H9 (cell line): ENCODE measurements around the gene SH3RF2. TPM values are rescaled to one million over a fixed set of nuclear protein-coding genes. Genes with fewer than 3 reads are reported as not detected.

Source experiments
- DNase-seq: peaks from one replicate; pipeline ENCODE4 v3.0.0-alpha.2; 2017
- H2AFZ ChIP-seq: one replicate; pipeline ENCODE4 v1.6.1; 2013; ENCODE audit warnings: mild to moderate bottlenecking, low read length, control low read depth, moderate library complexity
- H2AK5ac ChIP-seq: 2 replicates; pipeline ENCODE4 v1.6.1; 2013; ENCODE audit warnings: low read length, control low read depth, mixed read lengths; ENCODE audit not compliant: insufficient read length
- H2BK120ac ChIP-seq: one replicate; pipeline ENCODE4 v1.6.1; 2013; ENCODE audit warnings: low read depth, mild to moderate bottlenecking, low read length, control low read depth, inconsistent platforms; ENCODE audit not compliant: poor library complexity, severe bottlenecking
- H2BK12ac ChIP-seq: 2 replicates; pipeline ENCODE4 v1.6.1; 2013; ENCODE audit warnings: low read length, control low read depth, mixed read lengths, low read depth; ENCODE audit not compliant: insufficient read length
- H2BK15ac ChIP-seq: 2 replicates; pipeline ENCODE4 v1.6.1; 2013; ENCODE audit warnings: low read depth, low read length, control low read depth
- H2BK20ac ChIP-seq: one replicate; pipeline ENCODE4 v1.6.1; 2013; ENCODE audit warnings: low read depth, mild to moderate bottlenecking, low read length, control low read depth, inconsistent platforms; ENCODE audit not compliant: poor library complexity, severe bottlenecking
- H2BK5ac ChIP-seq: 2 replicates; pipeline ENCODE4 v1.6.1; 2013; ENCODE audit warnings: low read length, control low read depth, mixed read lengths; ENCODE audit not compliant: insufficient read length
- H3K14ac ChIP-seq: 2 replicates; pipeline ENCODE4 v1.6.1; 2013; ENCODE audit warnings: low read length, control low read depth; ENCODE audit not compliant: insufficient read depth
- H3K18ac ChIP-seq: 2 replicates; pipeline ENCODE4 v1.6.1; 2013; ENCODE audit warnings: low read depth, mild to moderate bottlenecking, mixed read lengths, low read length, control low read depth; ENCODE audit not compliant: insufficient read length
- H3K23ac ChIP-seq: 2 replicates; pipeline ENCODE4 v1.6.1; 2013; ENCODE audit warnings: low read length, control low read depth, mixed read lengths, low read depth; ENCODE audit not compliant: insufficient read length
- H3K23me2 ChIP-seq: 2 replicates; pipeline ENCODE4 v1.6.1; 2013; ENCODE audit warnings: low read depth, mild to moderate bottlenecking, mixed read lengths, low read length, control low read depth; ENCODE audit not compliant: insufficient read length, poor library complexity, severe bottlenecking
- H3K27ac ChIP-seq: 2 replicates; pipeline ENCODE4 v1.5.1; 2013; ENCODE audit warnings: low read length, control low read depth, mixed read lengths, low read depth; ENCODE audit not compliant: insufficient read length
- H3K27me3 ChIP-seq: 2 replicates; pipeline ENCODE4 v1.6.1; 2013; ENCODE audit warnings: low read length, control low read depth, inconsistent platforms; ENCODE audit not compliant: insufficient read depth
- H3K4ac ChIP-seq: 2 replicates; pipeline ENCODE4 v1.6.1; 2013; ENCODE audit warnings: low read depth, mild to moderate bottlenecking, control low read depth, inconsistent platforms, low read length, moderate library complexity
- H3K4me1 ChIP-seq: 2 replicates; pipeline ENCODE4 v1.6.1; 2013; ENCODE audit warnings: low read length, control low read depth, inconsistent platforms; ENCODE audit not compliant: insufficient read depth
- H3K4me2 ChIP-seq: 2 replicates; pipeline ENCODE4 v1.6.1; 2013; ENCODE audit warnings: low read length, control low read depth, mixed read lengths; ENCODE audit not compliant: insufficient read length, insufficient read depth
- H3K56ac ChIP-seq: 2 replicates; pipeline ENCODE4 v1.6.1; 2013; ENCODE audit warnings: low read depth, mild to moderate bottlenecking, mixed read lengths, low read length, control low read depth; ENCODE audit not compliant: insufficient read length
- H3K79me1 ChIP-seq: 2 replicates; pipeline ENCODE4 v1.6.1; 2013; ENCODE audit warnings: low read depth, mild to moderate bottlenecking, moderate library complexity, low read length, control low read depth, inconsistent platforms; ENCODE audit not compliant: insufficient read depth, poor library complexity, severe bottlenecking
- H3K79me2 ChIP-seq: 2 replicates; pipeline ENCODE4 v1.6.1; 2013; ENCODE audit warnings: low read length, control low read depth, inconsistent platforms; ENCODE audit not compliant: insufficient read depth
- H3K9ac ChIP-seq: 2 replicates; pipeline ENCODE4 v1.6.1; 2013; ENCODE audit warnings: low read length, control low read depth, mixed read lengths; ENCODE audit not compliant: insufficient read length; ENCODE audit errors: extremely low read depth
- H3K9me3 ChIP-seq: one replicate; pipeline ENCODE4 v1.6.1; 2013; ENCODE audit warnings: low read depth, low read length, inconsistent platforms; ENCODE audit not compliant: control insufficient read depth
- H3T11ph ChIP-seq: one replicate; pipeline ENCODE4 v1.6.1; 2013; ENCODE audit warnings: mild to moderate bottlenecking, low read length, control low read depth, inconsistent platforms
- H4K20me1 ChIP-seq: one replicate; pipeline ENCODE4 v1.6.1; 2013; ENCODE audit not compliant: control insufficient read depth, insufficient read length, insufficient read depth
- H4K5ac ChIP-seq: 2 replicates; pipeline ENCODE4 v1.6.1; 2013; ENCODE audit warnings: low read depth, mild to moderate bottlenecking, mixed read lengths, low read length, control low read depth; ENCODE audit not compliant: insufficient read length
- H4K8ac ChIP-seq: replicated peaks from 2 replicates; pipeline ENCODE4 v1.6.1; 2013; ENCODE audit warnings: low read length, control low read depth, mixed read lengths, low read depth; ENCODE audit not compliant: insufficient read length
- H4K91ac ChIP-seq: 2 replicates; pipeline ENCODE4 v1.6.1; 2013; ENCODE audit warnings: low read depth, mild to moderate bottlenecking, moderate library complexity, mixed read lengths, low read length, control low read depth; ENCODE audit not compliant: insufficient read length
- H3K27ac Mint-ChIP-seq, 3 experiments: 2 replicates in 2 of 3; 3 replicates in 1 of 3; pipeline ENCODE4 v1.8.0; 2020 to 2021; ENCODE audit warnings: mixed read lengths in 3 of 3, mild to moderate bottlenecking in 1 of 3, moderate library complexity in 1 of 3
- H3K27me3 Mint-ChIP-seq: 2 replicates; pipeline ENCODE4 v1.8.0; 2021; ENCODE audit warnings: low read depth, mild to moderate bottlenecking, moderate library complexity, mixed read lengths
- H3K36me3 Mint-ChIP-seq, 3 experiments: 2 replicates in 2 of 3; 3 replicates in 1 of 3; pipeline ENCODE4 v1.8.0; 2020 to 2021; ENCODE audit warnings: low read depth in 3 of 3, mixed read lengths in 3 of 3; ENCODE audit not compliant: insufficient read depth in 1 of 3
- H3K4me1 Mint-ChIP-seq, 2 experiments: 2 replicates each; pipeline ENCODE4 v1.8.0; 2020; ENCODE audit warnings: mixed read lengths in 2 of 2
- H3K4me3 Mint-ChIP-seq, 2 experiments: 2 replicates in 1 of 2; 3 replicates in 1 of 2; pipeline ENCODE4 v1.8.0; 2020 to 2021; ENCODE audit warnings: mild to moderate bottlenecking in 2 of 2, mixed read lengths in 2 of 2, moderate library complexity in 1 of 2
- H3K9me3 Mint-ChIP-seq, 2 experiments: 2 replicates in 1 of 2; 3 replicates in 1 of 2; pipeline ENCODE4 v1.8.0; 2020; ENCODE audit warnings: mild to moderate bottlenecking in 2 of 2, mixed read lengths in 2 of 2, moderate library complexity in 1 of 2
- CTCF ChIP-seq: fragments of 200-600 bp; sonication (generic); conservative IDR thresholded peaks from 3 replicates; pipeline ENCODE4 v1.8.0; 2021; ENCODE audit warnings: antibody characterized with exemption, mild to moderate bottlenecking
- WGBS: extraction: QIAGEN DNeasy Blood & Tissue Kit; methylation state at CpG from one replicate; pipeline ENCODE4 v1.1.7; 2013; ENCODE audit warnings: missing lambda C conversion rate, low lambda C conversion rate, mixed read lengths; ENCODE audit not compliant: insufficient read length; ENCODE audit errors: extremely low coverage; 5-methylcytosine and 5-hydroxymethylcytosine counted together
- total RNA-seq: library from RNA; stranded (reverse); gene quantifications from 2 replicates; pipeline ENCODE4 v1.2.1, GENCODE V29; 2021

The SH3RF2 gene
- total RNA-seq, 1 experiment from 2014 or later, result 0.66 TPM

GRCh38 chr5:145980259-145980658 lies 43.9 kb downstream of the SH3RF2 start:
- no peak overlapping the region for H4K5ac ChIP-seq
- H2BK15ac ChIP-seq, result no peak overlapping the region
- no peaks in the 10 kb centered on the region for H3K79me1 ChIP-seq
- peaks cover 8% of the 10 kb centered on the region for H3K4me1 ChIP-seq
- no peak for DNase-seq
- no peak overlapping the region for H3K4me2 ChIP-seq
- no peak overlapping the region for H4K8ac ChIP-seq
- Mint-ChIP-seq H3K36me3 (no peaks in the 10 kb centered on the region), H3K9me3 (no peaks in the 10 kb centered on the region), H3K27me3 (no peaks in the 10 kb centered on the region), H3K4me3 (no peak overlapping the region), H3K27ac (no peak overlapping the region), H3K4me1 (peaks cover 16 to 18% of the 10 kb centered on the region in 2 experiments)
- H3K79me2 ChIP-seq, result no peaks in the 10 kb centered on the region; the same call in 1 of the 2 replicates
- no peak overlapping the region for H3K23ac ChIP-seq
- H4K20me1 ChIP-seq, result no peaks in the 10 kb centered on the region
- H3K27me3 ChIP-seq, result no peaks in the 10 kb centered on the region
- H3K56ac ChIP-seq, result no peak overlapping the region
- H3K9me3 ChIP-seq, result no peaks in the 10 kb centered on the region
- no peak overlapping the region for H2AFZ ChIP-seq
- TF ChIP-seq CTCF, result no peak
- no peaks in the 10 kb centered on the region for H3K23me2 ChIP-seq
- no peak overlapping the region for H2BK5ac ChIP-seq
- H3K14ac ChIP-seq, result no peak overlapping the region
- no peak overlapping the region for H2BK20ac ChIP-seq
- no peak overlapping the region for H3K27ac ChIP-seq
- no peak overlapping the region for H2BK120ac ChIP-seq
- H3K4ac ChIP-seq, result no peak overlapping the region
- no peak overlapping the region for H3K9ac ChIP-seq
- H3T11ph ChIP-seq, result no peak overlapping the region
- H2BK12ac ChIP-seq, result no peak overlapping the region
- H4K91ac ChIP-seq, result no peak overlapping the region
- H3K18ac ChIP-seq, result no peak overlapping the region
- no peak overlapping the region for H2AK5ac ChIP-seq
- WGBS, result no CpG with 5 or more reads among the region's 1 CpG
